Kidney tubule cell (primary cell): ENCODE data around the gene GPR4.
A peak's percentile ranks its signal among the peaks of the same experiment; 100 is the strongest.
"Not testable (repeated sequence)": the region's sequence is repeated elsewhere in the genome, so short reads cannot be mapped to it uniquely, and the experiment has no call there.

Experiments used
- DNase-seq: peaks from one replicate; pipeline ENCODE4 v3.0.0-alpha.2; 2018; ENCODE audit warnings: low spot score

GPR4 gene

GRCh38 chr19:45621976-45622503, 20.0 kb upstream of the GPR4 start:
- DNase-seq: no peak

GRCh38 chr19:45621389-45621788, 19.4 kb upstream of the GPR4 start:
- DNase-seq: no peak

GRCh38 chr19:45616704-45617017, 14.6 kb upstream of the GPR4 start:
- no peak for DNase-seq

- DNase-seq: peak; percentile 61
Measured at GRCh38 chr19:45615795-45616703, 14.0 kb upstream of the GPR4 start.

GRCh38 chr19:45615056-45615455, 13.0 kb upstream of the GPR4 start:
- not testable (repeated sequence) for DNase-seq

- peak; percentile 93 for DNase-seq
Measured at GRCh38 chr19:45613926-45614725, 12.1 kb upstream of the GPR4 start.

- no peak for DNase-seq
Measured at GRCh38 chr19:45608948-45609347, 6.9 kb upstream of the GPR4 start.

- DNase-seq: peak; percentile 70
Measured at GRCh38 chr19:45607071-45608029, 5.3 kb upstream of the GPR4 start.

- DNase-seq: no peak
Measured at GRCh38 chr19:45601115-45601514, 897 bp downstream of the GPR4 start.

- DNase-seq: no peak
Measured at GRCh38 chr19:45600340-45600885, 1.6 kb downstream of the GPR4 start.

GRCh38 chr19:45599286-45599685, 2.7 kb downstream of the GPR4 start:
- DNase-seq: no peak

GRCh38 chr19:45598267-45599001, 3.6 kb downstream of the GPR4 start:
- DNase-seq: no peak

GRCh38 chr19:45597425-45598111, 4.4 kb downstream of the GPR4 start:
- DNase-seq: no peak

GRCh38 chr19:45595814-45596213, 6.2 kb downstream of the GPR4 start:
- no peak for DNase-seq

GRCh38 chr19:45593520-45593919, 8.5 kb downstream of the GPR4 start:
- DNase-seq: no peak

GRCh38 chr19:45592366-45592765, 9.6 kb downstream of the GPR4 start:
- no peak for DNase-seq

GRCh38 chr19:45591638-45592005, 10.4 kb downstream of the GPR4 start:
- DNase-seq: no peak

- peak; percentile 61 for DNase-seq
Measured at GRCh38 chr19:45591004-45591637, 10.9 kb downstream of the GPR4 start.

- no peak for DNase-seq
Measured at GRCh38 chr19:45590300-45591003, 11.6 kb downstream of the GPR4 start.
